ENCODE data around the gene CDY1B. TPM values are rescaled to one million over a fixed set of nuclear protein-coding genes. Genes with fewer than 3 reads are reported as not detected.
"Not testable (repeated sequence)": the region's sequence is repeated elsewhere in the genome, so short reads cannot be mapped to it uniquely, and the experiment has no call there.

The CDY1B gene
- total and polyA plus RNA-seq, 2 of the 8 experiments (the other 6 are each of a cell fraction or from before 2014, with no cell fraction given): not detected

DNA sequence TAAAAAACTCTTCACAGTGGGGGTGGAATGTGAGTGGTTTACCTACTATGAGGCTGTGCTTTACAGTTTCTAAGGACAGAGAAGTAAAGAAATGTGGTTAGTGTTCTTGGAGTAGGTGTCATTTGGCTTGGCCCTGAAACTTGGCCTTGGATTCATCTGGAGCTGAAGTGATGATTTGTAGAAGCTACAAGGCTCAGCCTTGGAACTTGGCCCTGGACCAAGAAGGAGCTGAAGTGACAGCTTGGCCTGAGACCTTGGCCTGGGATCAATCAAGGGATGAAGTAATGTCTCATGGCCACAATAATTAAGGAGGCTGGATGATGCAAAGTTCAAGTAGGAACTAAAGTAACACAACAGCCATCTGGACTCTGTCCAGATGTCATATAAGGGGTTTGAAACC, 1.7 kb upstream of the CDY1B start:
- H2BK120ac ChIP-seq (replicated peaks; ENCODE audit: low read depth, low read length); H3K79me1 ChIP-seq (ENCODE audit: low read depth, low read length); H3K79me2 ChIP-seq (ENCODE audit: control insufficient read depth in 1 of 2, insufficient read depth in 2 of 2, low read length in 2 of 2); POLR2A ChIA-PET (ENCODE audit: partially characterized antibody); H3K36me3 ChIP-seq (ENCODE audit: control insufficient read depth in 2 of 4, insufficient read depth in 4 of 4, low read length in 3 of 4); DNase-seq (ENCODE audit: low read depth in 1 of 2, low spot score in 2 of 2); H3K23ac ChIP-seq (ENCODE audit: insufficient read length); H3K23me2 ChIP-seq (ENCODE audit: low read depth, low read length); H2BK5ac ChIP-seq (ENCODE audit: low read depth, low read length); H3K4me3 ChIP-seq (ENCODE audit: extremely low read depth in 1 of 4, insufficient read depth in 2 of 4, low read depth in 3 of 4, low read length in 4 of 4); H3K27ac ChIP-seq (ENCODE audit: low read depth, low read length); H3K4me2 ChIP-seq (ENCODE audit: insufficient read depth in 1 of 2, low read depth in 2 of 2, low read length in 2 of 2); H2BK20ac ChIP-seq (ENCODE audit: low read length); H3K9ac ChIP-seq (replicated peaks in 1 of 4; ENCODE audit: extremely low read depth in 1 of 4, low read depth in 3 of 4, low read length in 3 of 4); H3K4ac ChIP-seq (replicated peaks; ENCODE audit: insufficient read length, low read depth, low read length); H3K4me1 ChIP-seq (replicated peaks in 1 of 4; ENCODE audit: control insufficient read depth in 3 of 4, insufficient read depth in 4 of 4, low read length in 3 of 4); H2BK15ac ChIP-seq (ENCODE audit: low read length); H4K20me1 ChIP-seq (replicated peaks in 1 of 2; ENCODE audit: control insufficient read depth in 1 of 2, insufficient read depth in 2 of 2, low read length in 2 of 2); FAIRE-seq; H3K27me3 ChIP-seq (replicated peaks in 1 of 4; ENCODE audit: control insufficient read depth in 3 of 4, extremely low read depth in 1 of 4, insufficient read depth in 3 of 4, low read length in 3 of 4); H3K14ac ChIP-seq (ENCODE audit: insufficient read length); H2AK5ac ChIP-seq (ENCODE audit: low read depth, low read length); H3K18ac ChIP-seq (ENCODE audit: extremely low read depth, low read length); CTCF ChIA-PET (ENCODE audit: partially characterized antibody); H2BK12ac ChIP-seq (ENCODE audit: low read depth, low read length); H4K91ac ChIP-seq (replicated peaks; ENCODE audit: insufficient read length, low read length); H2AFZ ChIP-seq (ENCODE audit: low read length); H3K56ac ChIP-seq (replicated peaks; ENCODE audit: insufficient read length, low read depth, low read length); H3K9me3 ChIP-seq (ENCODE audit: insufficient read depth in 2 of 2, low read depth in 1 of 2, low read length in 1 of 2); H4K8ac ChIP-seq (ENCODE audit: extremely low read depth, insufficient read depth, low read length); H4K5ac ChIP-seq (ENCODE audit: insufficient read length, low read depth, low read length): not testable (repeated sequence)

DNA sequence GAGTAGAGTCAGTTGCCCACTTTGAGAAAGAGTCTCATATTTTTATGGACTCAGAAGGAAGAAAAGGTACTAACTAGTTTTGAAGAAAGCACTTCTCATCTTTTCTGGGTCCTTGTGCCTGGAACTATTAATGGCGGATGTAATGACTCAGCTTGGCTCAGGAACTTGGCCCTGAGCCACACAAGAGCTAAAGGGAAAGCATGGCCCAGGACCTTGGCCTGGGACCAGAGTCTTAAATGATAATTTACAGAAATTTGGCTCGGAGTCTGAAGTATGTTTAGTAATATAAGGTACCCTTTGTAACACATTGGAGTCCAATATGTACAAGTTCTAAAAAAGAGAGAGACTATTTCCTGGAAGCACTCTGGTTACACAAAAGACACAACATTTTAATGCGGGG, 4.6 kb downstream of the CDY1B start:
- H3K4me1 ChIP-seq (replicated peaks in 1 of 4; ENCODE audit: control insufficient read depth in 3 of 4, insufficient read depth in 4 of 4, low read length in 3 of 4); H3K18ac ChIP-seq (ENCODE audit: extremely low read depth, low read length); H3K36me3 ChIP-seq (ENCODE audit: control insufficient read depth in 2 of 4, insufficient read depth in 4 of 4, low read length in 3 of 4); H2AFZ ChIP-seq (ENCODE audit: low read length); H3K27ac ChIP-seq (ENCODE audit: low read depth, low read length); POLR2A ChIA-PET (ENCODE audit: partially characterized antibody); H2BK5ac ChIP-seq (ENCODE audit: low read depth, low read length); H4K5ac ChIP-seq (ENCODE audit: insufficient read length, low read depth, low read length); H4K8ac ChIP-seq (ENCODE audit: extremely low read depth, insufficient read depth, low read length); H2BK15ac ChIP-seq (ENCODE audit: low read length); H2BK120ac ChIP-seq (replicated peaks; ENCODE audit: low read depth, low read length); H2AK5ac ChIP-seq (ENCODE audit: low read depth, low read length); H3K56ac ChIP-seq (replicated peaks; ENCODE audit: insufficient read length, low read depth, low read length); CTCF ChIA-PET (ENCODE audit: partially characterized antibody); H3K27me3 ChIP-seq (replicated peaks in 1 of 4; ENCODE audit: control insufficient read depth in 3 of 4, extremely low read depth in 1 of 4, insufficient read depth in 3 of 4, low read length in 3 of 4); H3K9ac ChIP-seq (replicated peaks in 1 of 4; ENCODE audit: extremely low read depth in 1 of 4, low read depth in 3 of 4, low read length in 3 of 4); H3K23me2 ChIP-seq (ENCODE audit: low read depth, low read length); H4K20me1 ChIP-seq (replicated peaks in 1 of 2; ENCODE audit: control insufficient read depth in 1 of 2, insufficient read depth in 2 of 2, low read length in 2 of 2); H3K14ac ChIP-seq (ENCODE audit: insufficient read length); H3K4me3 ChIP-seq (ENCODE audit: extremely low read depth in 1 of 4, insufficient read depth in 2 of 4, low read depth in 3 of 4, low read length in 4 of 4); H2BK20ac ChIP-seq (ENCODE audit: low read length); DNase-seq (ENCODE audit: low read depth in 1 of 2, low spot score in 2 of 2); H3K79me1 ChIP-seq (ENCODE audit: low read depth, low read length); FAIRE-seq; H3K79me2 ChIP-seq (ENCODE audit: control insufficient read depth in 1 of 2, insufficient read depth in 2 of 2, low read length in 2 of 2); H3K23ac ChIP-seq (ENCODE audit: insufficient read length); H4K91ac ChIP-seq (replicated peaks; ENCODE audit: insufficient read length, low read length); H3K9me3 ChIP-seq (ENCODE audit: insufficient read depth in 2 of 2, low read depth in 1 of 2, low read length in 1 of 2); H3K4ac ChIP-seq (replicated peaks; ENCODE audit: insufficient read length, low read depth, low read length); H3K4me2 ChIP-seq (ENCODE audit: insufficient read depth in 1 of 2, low read depth in 2 of 2, low read length in 2 of 2); H2BK12ac ChIP-seq (ENCODE audit: low read depth, low read length): not testable (repeated sequence)
- WGBS, 2 experiments (ENCODE audit: extremely low coverage in 1 of 2, insufficient coverage in 1 of 2, insufficient read length in 1 of 2, insufficient replicate concordance in 2 of 2, low coverage in 1 of 2, low lambda C conversion rate in 2 of 2, missing lambda C conversion rate in 1 of 2): no CpG with 5 or more reads among the region's 3 CpGs
